Measurements from ENCODE around the gene ASB8.

DNA sequence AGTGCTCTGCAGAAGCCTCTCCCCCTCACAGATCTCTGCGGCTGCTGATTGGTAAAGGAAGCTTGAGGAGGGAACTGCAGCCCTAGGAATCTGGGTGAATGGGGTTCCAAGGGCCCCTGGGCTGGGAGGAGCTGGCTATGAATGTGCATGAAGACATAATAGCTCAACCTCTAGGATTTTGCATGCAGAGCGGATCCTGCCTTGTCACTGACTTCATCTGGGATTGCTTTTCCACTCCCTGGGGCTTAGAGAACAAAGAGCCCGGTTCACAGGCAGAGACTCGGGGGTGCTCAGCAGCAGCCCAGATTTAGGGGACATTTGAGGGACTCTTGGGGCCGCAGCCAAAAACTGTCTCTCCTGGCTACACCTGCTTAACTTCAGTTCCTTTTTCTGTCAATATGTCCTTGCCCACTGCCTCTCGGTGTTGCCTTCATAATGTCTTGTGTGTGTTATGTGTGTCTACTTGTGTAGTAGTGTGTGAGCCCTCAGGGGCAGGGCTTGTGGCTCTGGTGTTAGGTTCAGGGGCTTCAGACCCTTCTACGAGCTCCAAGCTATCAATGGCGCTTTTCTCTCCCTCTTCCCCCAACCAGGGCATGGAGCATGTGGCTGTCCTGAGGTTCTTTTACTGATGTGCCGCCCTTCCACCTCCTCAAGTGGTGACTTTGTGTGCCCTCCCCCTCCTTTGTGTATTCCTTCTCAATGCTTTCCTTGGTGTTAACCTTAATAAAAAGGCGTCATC is 28.0 kb upstream of the ASB8 start:
- no peak for TF ChIP-seq CTCF (conservative IDR thresholded peaks at IDR 0.05; ENCODE audit: low read depth, low read length)
- TF ChIP-seq EZH2phosphoT487 (IDR thresholded peaks at IDR 0.05; ENCODE audit: borderline replicate concordance, low read length) = no peak
